OCI-LY3 (cell line): ENCODE measurements around the gene SFXN5.

Source experiments
- CTCF ChIP-seq: fragments of 200-600, 300-600 bp; sonication (generic); IDR thresholded peaks from 2 replicates; pipeline ENCODE4 v1.5.1; 2014; ENCODE audit warnings: antibody characterized with exemption, low read length, low read depth
- EZH2phosphoT487 ChIP-seq: fragments of 200-600 bp; shearing (Covaris generic); IDR thresholded peaks from 2 replicates; pipeline ENCODE4 v1.6.1; 2018; ENCODE audit warnings: antibody characterized with exemption, mixed run types, low read depth

- no peak for TF ChIP-seq CTCF
- no peak for TF ChIP-seq EZH2phosphoT487
These were observed 80.1 kb downstream of the SFXN5 start for GRCh38 chr2:72991439-72991725.
